Type B pancreatic cell (in vitro differentiated cells): ENCODE data around the gene TYMP. TPM values are rescaled to one million over a fixed set of nuclear protein-coding genes. Genes with fewer than 3 reads are reported as not detected.
"Not testable (repeated sequence)": the region's sequence is repeated elsewhere in the genome, so short reads cannot be mapped to it uniquely, and the experiment has no call there.

ENCODE experiments used
- DNase-seq: peaks from one replicate; pipeline ENCODE4 v3.0.0; 2021; ENCODE audit warnings: mixed read lengths; ENCODE audit not compliant: unreplicated experiment; ENCODE audit errors: extremely low spot score
- H3K27ac Mint-ChIP-seq: 2 replicates; pipeline ENCODE4 v1.8.0; 2021; ENCODE audit warnings: mild to moderate bottlenecking, mixed read lengths
- H3K27me3 Mint-ChIP-seq: 2 replicates; pipeline ENCODE4 v1.8.0; 2021; ENCODE audit warnings: mixed read lengths
- H3K36me3 Mint-ChIP-seq: 2 replicates; pipeline ENCODE4 v1.8.0; 2021; ENCODE audit warnings: mixed read lengths
- H3K4me1 Mint-ChIP-seq: one replicate; pipeline ENCODE4 v1.8.0; 2021; ENCODE audit warnings: mixed read lengths; ENCODE audit not compliant: unreplicated experiment
- H3K4me3 Mint-ChIP-seq: 2 replicates; pipeline ENCODE4 v1.8.0; 2021; ENCODE audit warnings: mild to moderate bottlenecking, mixed read lengths
- H3K9me3 Mint-ChIP-seq: 2 replicates; pipeline ENCODE4 v1.8.0; 2021; ENCODE audit warnings: mixed read lengths
- total RNA-seq: library from RNA; stranded (reverse); gene quantifications from 2 replicates; pipeline ENCODE4 v1.2.1, GENCODE V29; 2021; ENCODE audit warnings: low replicate concordance
- TF ChIP-seq, protein P1 (sequence below): fragments of 200-600 bp; sonication (generic); conservative IDR thresholded peaks from 2 replicates; pipeline ENCODE4 v1.5.0; 2021; ENCODE audit warnings: antibody characterized with exemption, mild to moderate bottlenecking

Gene TYMP
- total RNA-seq, 1 donor from 2014 or later: 5.8 TPM

- peaks cover 8% of the 10 kb centered on the region for H3K36me3 Mint-ChIP-seq
- TF ChIP-seq, protein P1, sequence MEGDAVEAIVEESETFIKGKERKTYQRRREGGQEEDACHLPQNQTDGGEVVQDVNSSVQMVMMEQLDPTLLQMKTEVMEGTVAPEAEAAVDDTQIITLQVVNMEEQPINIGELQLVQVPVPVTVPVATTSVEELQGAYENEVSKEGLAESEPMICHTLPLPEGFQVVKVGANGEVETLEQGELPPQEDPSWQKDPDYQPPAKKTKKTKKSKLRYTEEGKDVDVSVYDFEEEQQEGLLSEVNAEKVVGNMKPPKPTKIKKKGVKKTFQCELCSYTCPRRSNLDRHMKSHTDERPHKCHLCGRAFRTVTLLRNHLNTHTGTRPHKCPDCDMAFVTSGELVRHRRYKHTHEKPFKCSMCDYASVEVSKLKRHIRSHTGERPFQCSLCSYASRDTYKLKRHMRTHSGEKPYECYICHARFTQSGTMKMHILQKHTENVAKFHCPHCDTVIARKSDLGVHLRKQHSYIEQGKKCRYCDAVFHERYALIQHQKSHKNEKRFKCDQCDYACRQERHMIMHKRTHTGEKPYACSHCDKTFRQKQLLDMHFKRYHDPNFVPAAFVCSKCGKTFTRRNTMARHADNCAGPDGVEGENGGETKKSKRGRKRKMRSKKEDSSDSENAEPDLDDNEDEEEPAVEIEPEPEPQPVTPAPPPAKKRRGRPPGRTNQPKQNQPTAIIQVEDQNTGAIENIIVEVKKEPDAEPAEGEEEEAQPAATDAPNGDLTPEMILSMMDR: no peak
- no peaks in the 10 kb centered on the region for H3K9me3 Mint-ChIP-seq
- peaks cover 2% of the 10 kb centered on the region for H3K27me3 Mint-ChIP-seq
- H3K4me3 Mint-ChIP-seq: no peak overlapping the region
- H3K4me1 Mint-ChIP-seq: peaks cover 6% of the 10 kb centered on the region
- no peak for DNase-seq
- no peak overlapping the region for H3K27ac Mint-ChIP-seq
Observed at GRCh38 chr22:50522208-50522805, 7.5 kb downstream of the TYMP start.

- peaks cover 2% of the 10 kb centered on the region for H3K27me3 Mint-ChIP-seq
- H3K27ac Mint-ChIP-seq: no peak overlapping the region
- peaks cover 8% of the 10 kb centered on the region for H3K36me3 Mint-ChIP-seq
- TF ChIP-seq, protein P1: no peak
- peaks cover 6% of the 10 kb centered on the region for H3K4me1 Mint-ChIP-seq
- no peak overlapping the region for H3K4me3 Mint-ChIP-seq
- no peaks in the 10 kb centered on the region for H3K9me3 Mint-ChIP-seq
- no peak for DNase-seq
Observed at GRCh38 chr22:50521710-50522109, 8.1 kb downstream of the TYMP start.

GRCh38 chr22:50520826-50521453 is 8.9 kb downstream of the TYMP start:
- Mint-ChIP-seq H3K4me3 (no peak overlapping the region), H3K9me3 (no peaks in the 10 kb centered on the region), H3K27me3 (peaks cover 2% of the 10 kb centered on the region), H3K4me1 (peaks cover 6% of the 10 kb centered on the region), H3K27ac (no peak overlapping the region), H3K36me3 (peaks cover 8% of the 10 kb centered on the region)
- TF ChIP-seq, protein P1: no peak
- DNase-seq: no peak

DNA sequence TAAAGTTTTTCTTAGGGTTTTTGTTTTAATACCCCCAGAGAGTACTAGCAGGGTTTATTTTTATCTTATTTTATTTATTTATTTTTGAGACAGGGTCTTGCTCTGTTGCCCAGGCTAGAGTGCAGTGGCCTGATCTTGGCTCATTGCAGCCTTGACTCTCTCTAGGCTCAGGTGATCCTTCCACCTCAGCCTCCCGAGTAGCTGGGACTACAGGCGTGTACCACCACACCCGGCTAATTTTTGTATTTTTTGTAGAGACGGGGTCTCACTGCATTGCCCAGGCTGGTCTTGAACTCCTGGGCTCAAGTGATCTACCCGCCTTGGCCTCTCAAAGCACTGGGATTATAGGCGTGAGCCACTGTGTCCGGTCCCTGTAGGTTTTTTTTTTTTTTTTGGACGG is 9.6 kb downstream of the TYMP start:
- not testable (repeated sequence) for H3K4me1 Mint-ChIP-seq, H3K9me3 Mint-ChIP-seq, H3K27ac Mint-ChIP-seq, H3K27me3 Mint-ChIP-seq, DNase-seq, H3K36me3 Mint-ChIP-seq, H3K4me3 Mint-ChIP-seq

GRCh38 chr22:50519151-50519550 is 10.7 kb downstream of the TYMP start:
- TF ChIP-seq, protein P1: no peak
- H3K9me3 Mint-ChIP-seq: no peaks in the 10 kb centered on the region
- H3K27ac Mint-ChIP-seq: no peak overlapping the region
- H3K4me3 Mint-ChIP-seq: no peak overlapping the region
- no peaks in the 10 kb centered on the region for H3K27me3 Mint-ChIP-seq
- peaks cover 8% of the 10 kb centered on the region for H3K36me3 Mint-ChIP-seq
- no peak for DNase-seq
- H3K4me1 Mint-ChIP-seq: no peaks in the 10 kb centered on the region

- H3K36me3 Mint-ChIP-seq: peaks cover 8% of the 10 kb centered on the region
- no peak for DNase-seq
- no peaks in the 10 kb centered on the region for H3K9me3 Mint-ChIP-seq
- TF ChIP-seq, protein P1: no peak
- no peaks in the 10 kb centered on the region for H3K27me3 Mint-ChIP-seq
- H3K4me3 Mint-ChIP-seq: no peak overlapping the region
- no peak overlapping the region for H3K27ac Mint-ChIP-seq
- H3K4me1 Mint-ChIP-seq: no peaks in the 10 kb centered on the region
Observed at GRCh38 chr22:50518606-50519005, 11.2 kb downstream of the TYMP start.
